Esophagus muscularis mucosa (tissue), 4 donors: ENCODE results near the gene MYL12B. TPM values are rescaled to one million over a fixed set of nuclear protein-coding genes. Genes with fewer than 3 reads are reported as not detected.

Experiments used
- DNase-seq: peaks from one replicate; pipeline ENCODE4 v3.0.0-alpha.2; 2017; ENCODE audit errors: extremely low spot score
- H3K27ac ChIP-seq, 4 donors: fragments of 200-600 bp; sonication (generic); replicated peaks in 1 of 4; 1 replicate in 3 of 4; 2 replicates in 1 of 4; pipeline ENCODE4 v1.5.1; 2016 to 2019; ENCODE audit warnings: mild to moderate bottlenecking in 1 of 4
- H3K27me3 ChIP-seq, 4 donors: fragments of 200-600 bp; sonication (generic); one replicate each; pipeline versions ENCODE4 v1.5.1 to v1.6.0; 2016 to 2019
- H3K36me3 ChIP-seq, 4 donors: fragments of 200-600 bp; sonication (generic); one replicate each; pipeline ENCODE4 v1.5.1; 2016 to 2019
- H3K4me1 ChIP-seq, 4 donors: fragments of 200-600 bp; sonication (generic); one replicate each; pipeline ENCODE4 v1.5.1; 2016 to 2019
- H3K4me3 ChIP-seq, 4 donors: fragments of 200-600 bp; sonication (generic); 1 replicate in 2 of 4; 2 replicates in 2 of 4; pipeline ENCODE4 v1.5.1; 2016 to 2019; ENCODE audit warnings: mild to moderate bottlenecking in 4 of 4, moderate library complexity in 1 of 4
- H3K9me3 ChIP-seq, 4 donors: fragments of 200-600 bp; sonication (generic); 1 replicate in 3 of 4; 2 replicates in 1 of 4; pipeline ENCODE4 v1.5.1; 2016 to 2019
- CTCF ChIP-seq, 3 experiments: fragments of 200-600 bp in 2 of 3; fragments of 450-650 bp in 1 of 3; sonication (generic) in 2 of 3; IDR thresholded peaks; one replicate each; pipeline ENCODE4 v1.5.1; 2017 to 2019; ENCODE audit warnings: antibody characterized with exemption in 3 of 3, mild to moderate bottlenecking in 2 of 3, moderate library complexity in 1 of 3
- EP300 ChIP-seq: sonication (generic); formaldehyde crosslinking; IDR thresholded peaks from one replicate; pipeline ENCODE4 v1.6.1; 2017; ENCODE audit warnings: antibody characterized with exemption
- POLR2A ChIP-seq: fragments of 450-650 bp; IDR thresholded peaks from one replicate; pipeline ENCODE4 v1.6.1; 2017; ENCODE audit warnings: antibody characterized with exemption, moderate library complexity, mild to moderate bottlenecking, low read depth
- POLR2AphosphoS5 ChIP-seq, 2 donors: sonication (generic); formaldehyde crosslinking; IDR thresholded peaks; one replicate each; pipeline ENCODE4 v1.6.1; 2017; ENCODE audit warnings: antibody characterized with exemption in 2 of 2
- WGBS: methylation state at CpG from one replicate; pipeline ENCODE4 v1.1.5; 2018; 5-methylcytosine and 5-hydroxymethylcytosine counted together
- intact Hi-C: fragments of 100-400 bp; cut with DNase I; formaldehyde crosslinking; loops from one replicate; pipeline ENCODE4 v1.15.1; 2023
- total RNA-seq, 4 donors: library from RNA; depleted of rRNA; stranded (reverse); fragments of >200 nt; gene quantifications; one replicate each; pipeline versions ENCODE4 v1.1.0 to v1.2.1, GENCODE V29; 2016

Gene MYL12B
- total RNA-seq, 4 donors from 2014 or later, result 211 to 279 (median 244) TPM

- no peaks in the 10 kb centered on the region for H3K27me3 ChIP-seq
- peaks cover 7 to 22% (median 11%) of the 10 kb centered on the region in 4 donors for H3K36me3 ChIP-seq
- peak overlapping the region; percentile 87 to 98 (median 94) for H3K4me3 ChIP-seq
- peaks cover 30 to 80% (median 77%) of the 10 kb centered on the region in 4 donors for H3K4me1 ChIP-seq
- intact Hi-C loops, result loop anchor here (5.0 to 10.0 kb wide), 3 partner anchors 184 to 317 kb away; partner anchors contain the start of gene LPIN2
- peak overlapping the region; percentile 99 to 100 (median 99) for H3K27ac ChIP-seq
- no peak for DNase-seq
- H3K9me3 ChIP-seq, result no peaks in the 10 kb centered on the region
- WGBS, result 14% methylated on average over 9 of the region's 9 CpGs
- no peak for TF ChIP-seq EP300
- no peak for TF ChIP-seq POLR2A
- TF ChIP-seq POLR2AphosphoS5 (IDR thresholded peaks at IDR 0.05), result peak in 1 of 2 donors; percentile 38
- TF ChIP-seq CTCF (IDR thresholded peaks at IDR 0.05), result no peak
Measured at GRCh38 chr18:3248658-3249359, 13.1 kb upstream of the MYL12B start.

- DNase-seq, result no peak
- TF ChIP-seq POLR2A (no peak), CTCF (IDR thresholded peaks at IDR 0.05) (no peak), POLR2AphosphoS5 (IDR thresholded peaks at IDR 0.05) (no peak), EP300 (no peak)
- peaks cover 22 to 80% (median 76%) of the 10 kb centered on the region in 4 donors for H3K4me1 ChIP-seq
- intact Hi-C loops, result no loop called here
- peaks cover 23 to 39% (median 28%) of the 10 kb centered on the region in 4 donors for H3K36me3 ChIP-seq
- peak overlapping the region; percentile 99 to 100 (median 99) for H3K27ac ChIP-seq
- H3K27me3 ChIP-seq, result no peaks in the 10 kb centered on the region
- WGBS, result 38% methylated on average over 6 of the region's 6 CpGs
- peak overlapping the region in 2 of 4 donors; percentile 13 to 24 for H3K4me3 ChIP-seq
- H3K9me3 ChIP-seq, result no peaks in the 10 kb centered on the region
Measured at GRCh38 chr18:3250237-3251107, 11.5 kb upstream of the MYL12B start.

- Histone ChIP-seq H3K9me3 (no peaks in the 10 kb centered on the region), H3K4me1 (peaks cover 19 to 81% (median 78%) of the 10 kb centered on the region in 4 donors), H3K27me3 (no peaks in the 10 kb centered on the region), H3K27ac (peak overlapping the region; percentile 99 to 100 (median 99)), H3K36me3 (peaks cover 32 to 48% (median 37%) of the 10 kb centered on the region in 4 donors), H3K4me3 (peak overlapping the region in 2 of 4 donors; percentile 24 to 25)
- intact Hi-C loops, result no loop called here
- WGBS, result 53% methylated on average over 8 of the region's 8 CpGs
- TF ChIP-seq POLR2AphosphoS5 (IDR thresholded peaks at IDR 0.05) (no peak), EP300 (no peak), CTCF (IDR thresholded peaks at IDR 0.05) (no peak), POLR2A (no peak)
- no peak for DNase-seq
Measured at GRCh38 chr18:3251249-3251962, 10.5 kb upstream of the MYL12B start.

GRCh38 chr18:3251963-3252277 lies 10.0 kb upstream of the MYL12B start:
- peak overlapping the region; percentile 99 to 100 (median 99) for H3K27ac ChIP-seq
- H3K4me1 ChIP-seq, result peaks cover 23 to 81% (median 77%) of the 10 kb centered on the region in 4 donors
- no peak for TF ChIP-seq POLR2AphosphoS5 (IDR thresholded peaks at IDR 0.05)
- no peak for TF ChIP-seq EP300
- TF ChIP-seq POLR2A, result no peak
- TF ChIP-seq CTCF (IDR thresholded peaks at IDR 0.05), result no peak
- WGBS, result 42% methylated on average over 3 of the region's 3 CpGs
- intact Hi-C loops, result no loop called here
- no peaks in the 10 kb centered on the region for H3K27me3 ChIP-seq
- no peaks in the 10 kb centered on the region for H3K9me3 ChIP-seq
- no peak for DNase-seq
- peaks cover 32 to 53% (median 38%) of the 10 kb centered on the region in 4 donors for H3K36me3 ChIP-seq
- peak overlapping the region in 2 of 4 donors; percentile 24 to 25 for H3K4me3 ChIP-seq
